RWPE2 (cell line): Measurements from ENCODE around the gene XRCC5.

ENCODE experiments used
- ATAC-seq: fragments of 200-7000 bp; cut with Tn5 transposase; 3 replicates; pipeline ENCODE4 v1.9.1; 2021; ENCODE audit warnings: low read depth
- DNase-seq: peaks from one replicate; pipeline ENCODE4 v3.0.0-alpha.2; 2020; ENCODE audit warnings: low spot score
- H3K27ac ChIP-seq: fragments of 450-650 bp; 2 replicates; pipeline ENCODE4 v1.5.1; 2017; ENCODE audit warnings: mild to moderate bottlenecking; ENCODE audit not compliant: poor library complexity, severe bottlenecking
- H3K27me3 ChIP-seq: fragments of 250-450 bp; sonication (Bioruptor Pico); 2 replicates; pipeline ENCODE4 v1.5.1; 2021; ENCODE audit warnings: mild to moderate bottlenecking, moderate library complexity; ENCODE audit not compliant: insufficient read depth, poor library complexity, severe bottlenecking
- H3K36me3 ChIP-seq: fragments of 250-450 bp; sonication (Bioruptor Pico); 2 replicates; pipeline ENCODE4 v1.5.1; 2020; ENCODE audit warnings: low read depth, mild to moderate bottlenecking, moderate library complexity
- H3K4me1 ChIP-seq: fragments of 250-450 bp; sonication (Bioruptor Pico); 2 replicates; pipeline ENCODE4 v1.5.1; 2021; ENCODE audit warnings: mild to moderate bottlenecking, moderate library complexity; ENCODE audit not compliant: insufficient read depth, poor library complexity, severe bottlenecking
- H3K4me3 ChIP-seq: fragments of 250-450 bp; sonication (Bioruptor Pico); 2 replicates; pipeline ENCODE4 v1.5.1; 2021; ENCODE audit warnings: mild to moderate bottlenecking, moderate library complexity; ENCODE audit not compliant: severe bottlenecking
- H3K9me3 ChIP-seq: fragments of 250-450 bp; sonication (Bioruptor Pico); 2 replicates; pipeline ENCODE4 v1.5.1; 2021; ENCODE audit warnings: mild to moderate bottlenecking, moderate library complexity; ENCODE audit not compliant: severe bottlenecking
- TF ChIP-seq, protein P1 (sequence below): fragments of 450-650 bp; IDR thresholded peaks from one replicate; pipeline ENCODE4 v1.5.1; 2017; ENCODE audit warnings: mild to moderate bottlenecking, moderate library complexity; ENCODE audit not compliant: poor library complexity, severe bottlenecking

Gene XRCC5

DNA sequence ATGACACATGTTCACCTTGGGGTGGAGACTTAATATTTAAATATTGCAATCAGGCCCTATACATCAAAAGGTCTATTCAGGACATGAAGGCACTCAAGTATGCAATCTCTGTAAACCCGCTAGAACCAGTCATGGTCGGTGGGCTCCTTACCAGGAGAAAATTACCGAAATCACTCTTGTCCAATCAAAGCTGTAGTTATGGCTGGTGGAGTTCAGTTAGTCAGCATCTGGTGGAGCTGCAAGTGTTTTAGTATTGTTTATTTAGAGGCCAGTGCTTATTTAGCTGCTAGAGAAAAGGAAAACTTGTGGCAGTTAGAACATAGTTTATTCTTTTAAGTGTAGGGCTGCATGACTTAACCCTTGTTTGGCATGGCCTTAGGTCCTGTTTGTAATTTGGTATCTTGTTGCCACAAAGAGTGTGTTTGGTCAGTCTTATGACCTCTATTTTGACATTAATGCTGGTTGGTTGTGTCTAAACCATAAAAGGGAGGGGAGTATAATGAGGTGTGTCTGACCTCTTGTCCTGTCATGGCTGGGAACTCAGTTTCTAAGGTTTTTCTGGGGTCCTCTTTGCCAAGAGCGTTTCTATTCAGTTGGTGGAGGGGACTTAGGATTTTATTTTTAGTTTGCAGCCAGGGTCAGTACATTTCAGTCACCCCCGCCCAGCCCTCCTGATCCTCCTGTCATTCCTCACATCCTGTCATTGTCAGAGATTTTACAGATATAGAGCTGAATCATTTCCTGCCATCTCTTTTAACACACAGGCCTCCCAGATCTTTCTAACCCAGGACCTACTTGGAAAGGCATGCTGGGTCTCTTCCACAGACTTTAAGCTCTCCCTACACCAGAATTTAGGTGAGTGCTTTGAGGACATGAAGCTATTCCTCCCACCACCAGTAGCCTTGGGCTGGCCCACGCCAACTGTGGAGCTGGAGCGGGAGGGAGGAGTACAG lies 108.1 kb downstream of the XRCC5 start:
- TF ChIP-seq, protein P1, sequence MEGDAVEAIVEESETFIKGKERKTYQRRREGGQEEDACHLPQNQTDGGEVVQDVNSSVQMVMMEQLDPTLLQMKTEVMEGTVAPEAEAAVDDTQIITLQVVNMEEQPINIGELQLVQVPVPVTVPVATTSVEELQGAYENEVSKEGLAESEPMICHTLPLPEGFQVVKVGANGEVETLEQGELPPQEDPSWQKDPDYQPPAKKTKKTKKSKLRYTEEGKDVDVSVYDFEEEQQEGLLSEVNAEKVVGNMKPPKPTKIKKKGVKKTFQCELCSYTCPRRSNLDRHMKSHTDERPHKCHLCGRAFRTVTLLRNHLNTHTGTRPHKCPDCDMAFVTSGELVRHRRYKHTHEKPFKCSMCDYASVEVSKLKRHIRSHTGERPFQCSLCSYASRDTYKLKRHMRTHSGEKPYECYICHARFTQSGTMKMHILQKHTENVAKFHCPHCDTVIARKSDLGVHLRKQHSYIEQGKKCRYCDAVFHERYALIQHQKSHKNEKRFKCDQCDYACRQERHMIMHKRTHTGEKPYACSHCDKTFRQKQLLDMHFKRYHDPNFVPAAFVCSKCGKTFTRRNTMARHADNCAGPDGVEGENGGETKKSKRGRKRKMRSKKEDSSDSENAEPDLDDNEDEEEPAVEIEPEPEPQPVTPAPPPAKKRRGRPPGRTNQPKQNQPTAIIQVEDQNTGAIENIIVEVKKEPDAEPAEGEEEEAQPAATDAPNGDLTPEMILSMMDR = no peak
- ATAC-seq = peak; percentile 75
- Histone ChIP-seq H3K9me3 (no peaks in the 10 kb centered on the region), H3K4me1 (peaks cover 27% of the 10 kb centered on the region), H3K4me3 (no peak overlapping the region), H3K27ac (peak overlapping the region; percentile 82), H3K36me3 (no peaks in the 10 kb centered on the region), H3K27me3 (no peaks in the 10 kb centered on the region)
- DNase-seq = no peak

DNA sequence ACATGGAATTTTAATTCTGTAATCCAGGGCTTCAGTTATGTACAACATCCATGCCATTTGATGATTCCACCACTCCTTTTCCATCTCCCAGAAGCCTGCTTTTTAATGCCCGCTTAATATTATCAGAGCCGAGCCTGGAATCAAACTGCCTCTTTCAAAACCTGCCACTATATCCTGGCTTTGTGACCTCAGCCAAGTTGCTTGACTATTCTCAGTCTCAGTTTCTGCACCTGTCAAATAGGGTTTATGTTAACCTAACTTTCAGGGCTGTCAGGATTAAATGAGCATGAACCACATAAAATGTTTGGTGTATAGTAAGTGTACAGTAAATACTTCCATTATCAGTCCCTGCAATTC lies 108.7 kb downstream of the XRCC5 start:
- Histone ChIP-seq H3K27me3 (no peaks in the 10 kb centered on the region), H3K27ac (peak overlapping the region; percentile 82)

DNA sequence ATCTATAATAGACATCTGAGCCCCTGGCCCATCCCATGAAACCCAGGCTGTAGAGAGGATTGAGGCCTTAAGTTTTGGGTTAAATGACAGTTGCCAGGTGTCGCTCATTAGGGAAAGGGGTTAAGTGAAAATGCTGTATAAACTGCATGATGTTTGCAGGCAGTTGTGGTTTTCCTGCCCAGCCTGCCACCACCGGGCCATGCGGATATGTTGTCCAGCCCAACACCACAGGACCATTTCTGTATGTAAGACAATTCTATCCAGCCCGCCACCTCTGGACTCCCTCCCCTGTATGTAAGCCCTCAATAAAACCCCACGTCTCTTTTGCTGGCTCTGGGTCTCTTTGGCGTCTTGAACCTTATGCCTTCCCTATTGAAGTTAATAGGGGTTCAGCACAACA lies 110.7 kb downstream of the XRCC5 start:
- H3K27ac ChIP-seq = no peak overlapping the region
- no peak for ATAC-seq
- H3K4me1 ChIP-seq = peaks cover 32% of the 10 kb centered on the region

More for the DNA sequence above, 108.7 kb downstream of the XRCC5 start:
- Histone ChIP-seq H3K4me1 (peaks cover 32% of the 10 kb centered on the region), H3K9me3 (no peaks in the 10 kb centered on the region), H3K4me3 (no peak overlapping the region), H3K36me3 (no peaks in the 10 kb centered on the region)
- no peak for DNase-seq
- no peak for ATAC-seq
- TF ChIP-seq, protein P1 = no peak

DNA sequence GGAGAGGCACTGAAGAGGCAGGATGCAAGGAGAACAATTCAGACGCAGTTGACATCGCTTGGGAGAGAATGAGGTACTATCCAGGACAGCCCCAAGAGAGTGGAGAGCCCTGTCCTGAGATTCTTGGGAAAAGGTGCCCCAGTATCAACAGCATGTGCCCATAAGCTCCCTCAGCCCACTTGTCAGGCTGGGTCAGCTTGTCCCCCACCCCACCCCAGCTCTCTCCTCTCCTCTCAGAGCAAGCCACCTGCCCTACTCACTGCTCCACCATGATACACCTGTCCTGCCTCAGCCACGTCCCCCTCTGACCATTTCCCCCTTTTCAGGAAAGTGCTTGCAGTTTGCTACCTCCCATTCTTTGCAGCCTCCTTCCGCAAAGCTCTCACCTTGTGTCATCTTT lies 111.8 kb downstream of the XRCC5 start:
- TF ChIP-seq, protein P1 = no peak
- H3K36me3 ChIP-seq = no peaks in the 10 kb centered on the region
- no peaks in the 10 kb centered on the region for H3K9me3 ChIP-seq
- H3K4me1 ChIP-seq = peaks cover 32% of the 10 kb centered on the region
- no peak for ATAC-seq
- no peak overlapping the region for H3K4me3 ChIP-seq
- H3K27me3 ChIP-seq = no peaks in the 10 kb centered on the region
- peak overlapping the region; percentile 48 for H3K27ac ChIP-seq
- no peak for DNase-seq

More for the DNA sequence above, 110.7 kb downstream of the XRCC5 start:
- Histone ChIP-seq H3K27me3 (no peaks in the 10 kb centered on the region), H3K4me3 (no peak overlapping the region), H3K36me3 (no peaks in the 10 kb centered on the region), H3K9me3 (no peaks in the 10 kb centered on the region)
- TF ChIP-seq, protein P1 = no peak
- DNase-seq = no peak

DNA sequence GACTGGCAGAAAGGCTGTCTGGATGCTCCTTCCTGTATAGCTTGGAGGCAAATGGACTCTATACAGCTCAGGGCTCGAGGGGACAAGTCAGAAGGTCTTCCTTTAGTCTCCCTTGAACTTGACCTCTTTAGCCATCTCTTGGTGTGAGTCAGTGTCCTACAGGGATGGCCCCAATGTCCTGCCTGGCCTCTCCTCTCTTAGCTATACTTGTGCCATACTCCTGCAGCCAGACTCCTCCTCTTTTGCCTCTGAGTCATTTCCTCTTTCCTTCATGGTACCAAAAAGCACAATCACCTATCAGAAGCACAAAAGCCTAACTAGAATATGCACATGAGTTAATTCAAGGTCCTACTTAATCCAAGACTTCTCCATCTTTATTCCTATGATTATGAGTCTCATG lies 112.7 kb downstream of the XRCC5 start:
- H3K27me3 ChIP-seq = no peaks in the 10 kb centered on the region

More for the DNA sequence above, 112.7 kb downstream of the XRCC5 start:
- H3K4me3 ChIP-seq = no peak overlapping the region
- no peaks in the 10 kb centered on the region for H3K9me3 ChIP-seq
- TF ChIP-seq, protein P1 = no peak
- peak overlapping the region; percentile 48 for H3K27ac ChIP-seq
- peaks cover 29% of the 10 kb centered on the region for H3K4me1 ChIP-seq
- peak; percentile 44 for ATAC-seq
- no peak for DNase-seq
- H3K36me3 ChIP-seq = no peaks in the 10 kb centered on the region
